AG10803 (cell line): ENCODE results near the gene TGFBR2.

ENCODE experiments used
- DNase-seq: peaks from one replicate; pipeline ENCODE4 v3.0.0; 2010; ENCODE audit warnings: low read depth
- H3K4me3 ChIP-seq: 2 replicates; pipeline ENCODE4 v1.5.1; 2011; ENCODE audit warnings: mild to moderate bottlenecking, low read length, control low read depth
- CTCF ChIP-seq: conservative IDR thresholded peaks from 2 replicates; pipeline ENCODE4 v1.5.1; 2011; ENCODE audit warnings: mild to moderate bottlenecking, low read length, control low read depth, inconsistent platforms

The TGFBR2 gene

GRCh38 chr3:30733209-30733608 lies 126.8 kb downstream of the TGFBR2 start:
- TF ChIP-seq CTCF = no peak

GRCh38 chr3:30733696-30734095 lies 127.3 kb downstream of the TGFBR2 start:
- H3K4me3 ChIP-seq = no peak overlapping the region
- TF ChIP-seq CTCF = no peak
- no peak for DNase-seq

More at GRCh38 chr3:30733209-30733608, 126.8 kb downstream of the TGFBR2 start:
- DNase-seq = no peak
- H3K4me3 ChIP-seq = no peak overlapping the region

- no peak for TF ChIP-seq CTCF
- H3K4me3 ChIP-seq = no peak overlapping the region
- DNase-seq = no peak
Measured at GRCh38 chr3:30737743-30738499, 131.5 kb downstream of the TGFBR2 start.

- no peak overlapping the region for H3K4me3 ChIP-seq
- no peak for DNase-seq
- TF ChIP-seq CTCF = no peak
Measured at GRCh38 chr3:30738605-30739004, 132.2 kb downstream of the TGFBR2 start.

GRCh38 chr3:30741889-30742288 lies 135.5 kb downstream of the TGFBR2 start:
- DNase-seq = no peak

GRCh38 chr3:30742796-30743619 lies 136.6 kb downstream of the TGFBR2 start:
- no peak overlapping the region for H3K4me3 ChIP-seq
- TF ChIP-seq CTCF = no peak
- DNase-seq = no peak

More at GRCh38 chr3:30741889-30742288, 135.5 kb downstream of the TGFBR2 start:
- no peak overlapping the region for H3K4me3 ChIP-seq
- no peak for TF ChIP-seq CTCF
